Ovary (tissue), 9 donors: ENCODE results near the gene RASGRF2. TPM values are rescaled to one million over a fixed set of nuclear protein-coding genes. Genes with fewer than 3 reads are reported as not detected.

Source experiments
- DNase-seq, 5 donors: peaks; one replicate each; pipeline ENCODE4 v3.0.0-alpha.2; 2019 to 2020
- H3K27ac ChIP-seq, 2 donors: fragments of 200-600 bp; one replicate each; pipeline versions ENCODE4 v1.5.1 to v1.8.0; 2019 to 2022
- H3K27me3 ChIP-seq: fragments of 200-600 bp; one replicate; pipeline ENCODE4 v1.8.0; 2022
- H3K36me3 ChIP-seq: fragments of 200-600 bp; sonication (generic); one replicate; pipeline ENCODE4 v1.5.1; 2019
- H3K4me1 ChIP-seq: one replicate; pipeline ENCODE4 v1.8.1; 2013; ENCODE audit warnings: mild to moderate bottlenecking, moderate library complexity; ENCODE audit not compliant: insufficient read depth
- H3K4me3 ChIP-seq: fragments of 200-600 bp; sonication (generic); one replicate; pipeline ENCODE4 v1.5.1; 2017
- H3K9me3 ChIP-seq, 2 donors: fragments of 200-600 bp in 1 of 2; sonication (generic) in 1 of 2; one replicate each; pipeline versions ENCODE4 v1.5.1 to v1.8.1; 2013 to 2019; ENCODE audit warnings: mild to moderate bottlenecking in 1 of 2, moderate library complexity in 1 of 2
- CTCF ChIP-seq, 3 donors: fragments of 450-650 bp in 2 of 3; fragments of 200-600 bp in 1 of 3; IDR thresholded peaks; one replicate each; pipeline versions ENCODE4 v1.5.1 to v1.8.0; 2016 to 2022; ENCODE audit warnings: antibody characterized with exemption in 3 of 3, mild to moderate bottlenecking in 1 of 3
- EP300 ChIP-seq: sonication (generic); formaldehyde crosslinking; IDR thresholded peaks from one replicate; pipeline ENCODE4 v1.6.1; 2017; ENCODE audit warnings: antibody characterized with exemption
- POLR2A ChIP-seq: fragments of 450-650 bp; IDR thresholded peaks from one replicate; pipeline ENCODE4 v1.6.1; 2017; ENCODE audit warnings: antibody characterized with exemption, mild to moderate bottlenecking, moderate library complexity
- WGBS, 3 donors: extraction: QIAGEN DNeasy Blood & Tissue Kit in 1 of 3; methylation state at CpG; one replicate each; pipeline versions ENCODE4 v1.1.5 to v1.1.7; 2013 to 2017; 5-methylcytosine and 5-hydroxymethylcytosine counted together
- intact Hi-C, 4 donors: fragments of 100-400 bp; cut with DNase I; formaldehyde crosslinking; loops; one replicate each; pipeline versions ENCODE4 v1.11.0 to v1.15.1; 2022 to 2023
- polyA plus RNA-seq, 2 donors: library from polyadenylated mRNA; stranded (reverse); fragments of 200-250 nt in 1 of 2; fragments of 350-450 nt in 1 of 2; fragmentation: Illumina TruSeq in 1 of 2; extraction: RNeasy Lipid Tissue Mini Kit (QIAGEN cat#74804) in 1 of 2; gene quantifications; one replicate each; pipeline ENCODE4 v1.2.3, GENCODE V29; 2013 to 2014
- total RNA-seq, 7 donors: library from RNA; depleted of rRNA in 2 of 7; stranded (reverse); fragments of >200 nt in 2 of 7; fragmentation: NEBNext Ultra II Directional in 3 of 7; extraction: Animal tissue kit (Norgen Biotek cat#: 25700) in 3 of 7; gene quantifications; one replicate each; pipeline versions ENCODE4 v1.1.0 to v1.2.4, GENCODE V29; 2016 to 2023
- donor health status: DM: no; HTN: no; CAD: no; lungs with moderate emphysema.
- donor health status: DM: no; HTN: no; CAD: no.
- donor health status: Bipolar disorder and iron deficiency.
- donor health status: DM: yes; HTN: yes; CAD: no.
- donor health status: DM: no; HTN: no; CAD: no.
- donor health status: DM: yes; HTN: yes; CAD: no.

The RASGRF2 gene
- total and polyA plus RNA-seq, 9 donors: 8.6 to 55.1 (median 23.0) TPM

GRCh38 chr5:81021486-81021885 is 61.3 kb downstream of the RASGRF2 start:
- Histone ChIP-seq H3K27me3 (peaks cover 3% of the 10 kb centered on the region), H3K27ac (no peak overlapping the region), H3K4me1 (no peaks in the 10 kb centered on the region), H3K36me3 (no peaks in the 10 kb centered on the region), H3K4me3 (no peak overlapping the region), H3K9me3 (no peaks in the 10 kb centered on the region)
- intact Hi-C loops: no loop called here
- no peak for DNase-seq
- WGBS, 3 donors: 87 to 95% (median 87%) methylated on average over 4 of the region's 4 CpGs
- TF ChIP-seq POLR2A (no peak), CTCF (IDR thresholded peaks at IDR 0.05) (no peak), EP300 (no peak)

GRCh38 chr5:81021951-81022687 is 62.0 kb downstream of the RASGRF2 start:
- peaks cover 3% of the 10 kb centered on the region for H3K27me3 ChIP-seq
- intact Hi-C loops: no loop called here
- DNase-seq: no peak
- 88 to 94% (median 89%) methylated on average over 10 of the region's 10 CpGs for WGBS, 3 donors
- TF ChIP-seq EP300: no peak
- TF ChIP-seq CTCF (IDR thresholded peaks at IDR 0.05): no peak
- TF ChIP-seq POLR2A: no peak
- no peaks in the 10 kb centered on the region for H3K9me3 ChIP-seq
- no peaks in the 10 kb centered on the region for H3K4me1 ChIP-seq
- H3K27ac ChIP-seq: no peak overlapping the region
- H3K4me3 ChIP-seq: no peak overlapping the region
- no peaks in the 10 kb centered on the region for H3K36me3 ChIP-seq

- Histone ChIP-seq H3K9me3 (no peaks in the 10 kb centered on the region), H3K4me1 (no peaks in the 10 kb centered on the region), H3K27me3 (peaks cover 3% of the 10 kb centered on the region), H3K4me3 (no peak overlapping the region), H3K27ac (no peak overlapping the region), H3K36me3 (no peaks in the 10 kb centered on the region)
- intact Hi-C loops: no loop called here
- TF ChIP-seq CTCF (IDR thresholded peaks at IDR 0.05): no peak
- TF ChIP-seq POLR2A: no peak
- TF ChIP-seq EP300: no peak
- DNase-seq: no peak
- 88 to 93% (median 91%) methylated on average over 5 of the region's 5 CpGs for WGBS, 3 donors
Measured at GRCh38 chr5:81022688-81023084, 62.5 kb downstream of the RASGRF2 start.

- no peak for DNase-seq
- Histone ChIP-seq H3K9me3 (no peaks in the 10 kb centered on the region), H3K27ac (no peak overlapping the region), H3K27me3 (peaks cover 3% of the 10 kb centered on the region), H3K36me3 (no peaks in the 10 kb centered on the region), H3K4me3 (no peak overlapping the region), H3K4me1 (no peaks in the 10 kb centered on the region)
- WGBS, 3 donors: 73 to 85% (median 78%) methylated on average over 2 of the region's 2 CpGs
- intact Hi-C loops: no loop called here
- TF ChIP-seq POLR2A: no peak
- TF ChIP-seq CTCF (IDR thresholded peaks at IDR 0.05): no peak
- TF ChIP-seq EP300: no peak
Measured at GRCh38 chr5:81023261-81023970, 63.3 kb downstream of the RASGRF2 start.
